Suprapubic skin (tissue), 4 donors: ENCODE measurements around the gene PIK3AP1.

ENCODE experiments used
- CTCF ChIP-seq, 2 donors: fragments of 200-600 bp in 1 of 2; fragments of 450-650 bp in 1 of 2; sonication (generic) in 1 of 2; IDR thresholded peaks; one replicate each; pipeline ENCODE4 v1.5.1; 2016 to 2019; ENCODE audit warnings: antibody characterized with exemption in 2 of 2, mild to moderate bottlenecking in 1 of 2, moderate library complexity in 1 of 2
- EP300 ChIP-seq: sonication (generic); formaldehyde crosslinking; IDR thresholded peaks from one replicate; pipeline ENCODE4 v1.6.1; 2017; ENCODE audit warnings: antibody characterized with exemption
- POLR2A ChIP-seq, 2 donors: fragments of 450-650 bp; IDR thresholded peaks; one replicate each; pipeline ENCODE4 v1.6.1; 2017; ENCODE audit warnings: antibody characterized with exemption in 2 of 2, mild to moderate bottlenecking in 2 of 2, moderate library complexity in 2 of 2
- POLR2AphosphoS5 ChIP-seq, 3 donors: sonication (generic); formaldehyde crosslinking; IDR thresholded peaks; one replicate each; pipeline ENCODE4 v1.6.1; 2017; ENCODE audit warnings: antibody characterized with exemption in 3 of 3

- TF ChIP-seq CTCF (IDR thresholded peaks at IDR 0.05): no peak
- no peak for TF ChIP-seq POLR2A (IDR thresholded peaks at IDR 0.05)
- TF ChIP-seq EP300: no peak
- TF ChIP-seq POLR2AphosphoS5 (IDR thresholded peaks at IDR 0.05): no peak
These were observed 112.1 kb downstream of the PIK3AP1 start for GRCh38 chr10:96608262-96608661.
